ENCODE data around the gene DEXI. TPM values are rescaled to one million over a fixed set of nuclear protein-coding genes. Genes with fewer than 3 reads are reported as not detected.

Gene DEXI
- total and polyA plus RNA-seq, 2 of the 13 experiments (the other 11 are each of a cell fraction or from before 2014, with no cell fraction given): 51.5 to 70.4 TPM

- no peak for TF ChIP-seq ZBTB40 (IDR thresholded peaks at IDR 0.05)
- TF ChIP-seq ZBTB40 (CRISPR knock-in tag; IDR thresholded peaks at IDR 0.05): no peak
- TF ChIP-seq ZNF547 (CRISPR knock-in tag; IDR thresholded peaks at IDR 0.05): 0 out of 2 replicates have a peak, but pooled peaks have one; percentile 37
- 0 out of 2 replicates have a peak, but pooled peaks have one; percentile 18 for TF ChIP-seq IRF2 (CRISPR knock-in tag; IDR thresholded peaks at IDR 0.05)
- peak; percentile 13; the same call in 1 of the 2 replicates for TF ChIP-seq ATF1 (CRISPR knock-in tag; IDR thresholded peaks at IDR 0.05)
- TF ChIP-seq KMT2A (CRISPR knock-in tag; IDR thresholded peaks at IDR 0.05): peak; percentile 72
- TF ChIP-seq ZFY (CRISPR knock-in tag; IDR thresholded peaks at IDR 0.05): peak; percentile 76
- TF ChIP-seq ONECUT2 (CRISPR knock-in tag; IDR thresholded peaks at IDR 0.05): 0 out of 2 replicates have a peak, but pooled peaks have one; percentile 10
- 0 out of 2 replicates have a peak, but pooled peaks have one; percentile 23 for TF ChIP-seq ZNF292 (CRISPR knock-in tag; IDR thresholded peaks at IDR 0.05; ENCODE audit: borderline replicate concordance, low read depth)
- TF ChIP-seq ZNF784 (CRISPR knock-in tag; IDR thresholded peaks at IDR 0.05; ENCODE audit: borderline replicate concordance): 0 out of 2 replicates have a peak, but pooled peaks have one; percentile 53
- TF ChIP-seq IKZF1 (IDR thresholded peaks at IDR 0.05): no peak
- 0 out of 2 replicates have a peak, but pooled peaks have one; percentile 26 for TF ChIP-seq TFE3 (CRISPR knock-in tag; IDR thresholded peaks at IDR 0.05)
- TF ChIP-seq BORCS8-MEF2B (CRISPR knock-in tag; IDR thresholded peaks at IDR 0.05): peak; percentile 30
- TF ChIP-seq SIN3A (IDR thresholded peaks at IDR 0.05; ENCODE audit: borderline replicate concordance, low read depth, low read length): no peak
- TF ChIP-seq ZNF576 (CRISPR knock-in tag; IDR thresholded peaks at IDR 0.05): no peak
- peak; percentile 10 for TF ChIP-seq XRCC5 (optimal IDR thresholded peaks at IDR 0.05; ENCODE audit: low read length)
- peak; percentile 71 for TF ChIP-seq HOXA3 (CRISPR knock-in tag; IDR thresholded peaks at IDR 0.05)
- TF ChIP-seq ZSCAN25 (CRISPR knock-in tag; IDR thresholded peaks at IDR 0.05): 0 out of 2 replicates have a peak, but pooled peaks have one; percentile 28
These were observed 3.2 kb downstream of the DEXI start (continued) for GRCh38 chr16:10938796-10939648.
